ENCODE results near the gene ARHGAP9.
"Not testable (repeated sequence)": the region's sequence is repeated elsewhere in the genome, so short reads cannot be mapped to it uniquely, and the experiment has no call there.

ARHGAP9 gene

GRCh38 chr12:57519796-57520052, 40.1 kb upstream of the ARHGAP9 start:
- peaks cover 68% of the 10 kb centered on the region for H3K36me3 ChIP-seq (ENCODE audit: control insufficient read depth, low read length)
- peak overlapping the region; percentile 91 for H3K4me2 ChIP-seq (ENCODE audit: low read length)
- peak overlapping the region; percentile 70 for H3K27ac ChIP-seq (ENCODE audit: low read depth, low read length)
- no peaks in the 10 kb centered on the region for H3K9me3 ChIP-seq (ENCODE audit: control insufficient read depth, insufficient read depth, low read length)
- no peaks in the 10 kb centered on the region for H3K27me3 ChIP-seq (ENCODE audit: control insufficient read depth, low read length)
- peaks cover 37% of the 10 kb centered on the region for H3F3A ChIP-seq (ENCODE audit: control insufficient read depth, insufficient read depth)
- peak overlapping the region; percentile 95 for H3K4me3 ChIP-seq (ENCODE audit: low read length)
- H3K9me2 ChIP-seq (replicated peaks; ENCODE audit: control insufficient read depth, low read length) = no peaks in the 10 kb centered on the region
- TF ChIP-seq EZH2phosphoT487 (IDR thresholded peaks at IDR 0.05; ENCODE audit: borderline replicate concordance, low read length) = no peak
- peak; percentile 13 for TF ChIP-seq CTCF (IDR thresholded peaks at IDR 0.05; ENCODE audit: low read depth, low read length, poor library complexity, severe bottlenecking)
- peaks cover 54% of the 10 kb centered on the region for H3K79me2 ChIP-seq (ENCODE audit: control insufficient read depth, low read length)
- peaks cover 53% of the 10 kb centered on the region for H3K4me1 ChIP-seq (ENCODE audit: control insufficient read depth, low read length)
- H4K20me1 ChIP-seq (ENCODE audit: control insufficient read depth, insufficient read depth, low read depth, low read length) = peaks cover 8% of the 10 kb centered on the region

- Histone ChIP-seq H3K9me2 (replicated peaks; ENCODE audit: control insufficient read depth, low read length) (no peaks in the 10 kb centered on the region), H4K20me1 (ENCODE audit: control insufficient read depth, insufficient read depth, low read depth, low read length) (peaks cover 8% of the 10 kb centered on the region), H3K4me2 (ENCODE audit: low read length) (peak overlapping the region; percentile 91), H3K4me1 (ENCODE audit: control insufficient read depth, low read length) (peaks cover 47% of the 10 kb centered on the region), H3F3A (ENCODE audit: control insufficient read depth, insufficient read depth) (peaks cover 41% of the 10 kb centered on the region), H3K36me3 (ENCODE audit: control insufficient read depth, low read length) (peaks cover 68% of the 10 kb centered on the region), H3K4me3 (ENCODE audit: low read length) (peak overlapping the region; percentile 95), H3K27me3 (ENCODE audit: control insufficient read depth, low read length) (no peaks in the 10 kb centered on the region), H3K27ac (ENCODE audit: low read depth, low read length) (peak overlapping the region; percentile 70), H3K9me3 (ENCODE audit: control insufficient read depth, insufficient read depth, low read length) (no peaks in the 10 kb centered on the region), H3K79me2 (ENCODE audit: control insufficient read depth, low read length) (peaks cover 48% of the 10 kb centered on the region)
- TF ChIP-seq EZH2phosphoT487 (IDR thresholded peaks at IDR 0.05; ENCODE audit: borderline replicate concordance, low read length) (no peak), CTCF (IDR thresholded peaks at IDR 0.05; ENCODE audit: low read depth, low read length, poor library complexity, severe bottlenecking) (no peak)
Observed at GRCh38 chr12:57518920-57519795, 39.5 kb upstream of the ARHGAP9 start.

GRCh38 chr12:57518176-57518919, 38.7 kb upstream of the ARHGAP9 start:
- no peaks in the 10 kb centered on the region for H3K27me3 ChIP-seq (ENCODE audit: control insufficient read depth, low read length)
- peaks cover 40% of the 10 kb centered on the region for H3K79me2 ChIP-seq (ENCODE audit: control insufficient read depth, low read length)
- H3K4me2 ChIP-seq (ENCODE audit: low read length) = peak overlapping the region; percentile 91
- peaks cover 69% of the 10 kb centered on the region for H3K36me3 ChIP-seq (ENCODE audit: control insufficient read depth, low read length)
- no peak overlapping the region for H3K27ac ChIP-seq (ENCODE audit: low read depth, low read length)
- H3K4me3 ChIP-seq (ENCODE audit: low read length) = peak overlapping the region; percentile 95
- no peaks in the 10 kb centered on the region for H3K9me3 ChIP-seq (ENCODE audit: control insufficient read depth, insufficient read depth, low read length)
- TF ChIP-seq CTCF (IDR thresholded peaks at IDR 0.05; ENCODE audit: low read depth, low read length, poor library complexity, severe bottlenecking) (no peak), EZH2phosphoT487 (IDR thresholded peaks at IDR 0.05; ENCODE audit: borderline replicate concordance, low read length) (no peak)
- peaks cover 40% of the 10 kb centered on the region for H3K4me1 ChIP-seq (ENCODE audit: control insufficient read depth, low read length)
- no peaks in the 10 kb centered on the region for H3K9me2 ChIP-seq (replicated peaks; ENCODE audit: control insufficient read depth, low read length)
- H4K20me1 ChIP-seq (ENCODE audit: control insufficient read depth, insufficient read depth, low read depth, low read length) = peaks cover 8% of the 10 kb centered on the region
- H3F3A ChIP-seq (ENCODE audit: control insufficient read depth, insufficient read depth) = peaks cover 41% of the 10 kb centered on the region

GRCh38 chr12:57517718-57518117, 38.1 kb upstream of the ARHGAP9 start:
- Histone ChIP-seq H3F3A (ENCODE audit: control insufficient read depth, insufficient read depth) (peaks cover 45% of the 10 kb centered on the region), H3K4me2 (ENCODE audit: low read length) (peak overlapping the region; percentile 91; the same call in 1 of the 2 replicates), H3K4me1 (ENCODE audit: control insufficient read depth, low read length) (peaks cover 40% of the 10 kb centered on the region), H3K36me3 (ENCODE audit: control insufficient read depth, low read length) (peaks cover 73% of the 10 kb centered on the region), H3K79me2 (ENCODE audit: control insufficient read depth, low read length) (peaks cover 36% of the 10 kb centered on the region)
- not testable (repeated sequence) for H3K9me3 ChIP-seq (ENCODE audit: control insufficient read depth, insufficient read depth, low read length); H3K27ac ChIP-seq (ENCODE audit: low read depth, low read length); H3K27me3 ChIP-seq (ENCODE audit: control insufficient read depth, low read length); H3K4me3 ChIP-seq (ENCODE audit: low read length); H3K9me2 ChIP-seq (replicated peaks; ENCODE audit: control insufficient read depth, low read length); H4K20me1 ChIP-seq (ENCODE audit: control insufficient read depth, insufficient read depth, low read depth, low read length)
